ENCODE measurements around the gene ZBTB17.

GRCh38 chr1:16020325-16020724, 44.4 kb upstream of the ZBTB17 start:
- no peak for TF ChIP-seq CTCF (IDR thresholded peaks at IDR 0.05)
- no peak for TF ChIP-seq MLX (CRISPR knock-in tag; IDR thresholded peaks at IDR 0.05)
- no peak for TF ChIP-seq E2F5 (CRISPR knock-in tag; IDR thresholded peaks at IDR 0.05)

All from WTC11 (cell line).